ENCODE results near the gene SSU72. TPM values are rescaled to one million over a fixed set of nuclear protein-coding genes. Genes with fewer than 3 reads are reported as not detected.

SSU72 gene
- total RNA-seq, 4 donors from 2014 or later, result 96.4 to 163 (median 123) TPM

DNA sequence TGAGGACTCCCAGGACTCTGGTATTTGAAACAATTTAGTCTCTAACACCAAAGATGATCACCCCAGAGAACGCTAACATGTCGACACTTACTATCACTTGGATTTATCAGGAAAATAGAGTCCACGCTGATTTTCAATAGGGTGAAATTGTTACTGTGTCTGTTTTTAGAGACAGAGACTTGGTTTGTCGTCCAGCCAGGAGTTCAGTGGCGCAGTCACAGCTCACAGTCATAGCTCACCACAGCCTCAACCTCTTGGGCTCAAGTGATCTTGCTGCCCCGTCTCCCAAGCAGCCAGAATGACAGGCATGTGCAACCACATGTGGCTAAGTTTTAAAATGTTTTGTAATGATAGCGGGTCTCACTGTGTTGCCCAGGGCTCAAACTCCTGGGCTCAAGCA lies 5.3 kb downstream of the SSU72 start:
- intact Hi-C loops (cut with DNase I; ENCODE audit: low total_unique reads), result no loop called here
- WGBS, 2 donors, result 78 to 84% methylated on average over 7 of the region's 7 CpGs
- DNase-seq (ENCODE audit: low spot score in 2 of 2), result no peak
- no peak for TF ChIP-seq POLR2A (IDR thresholded peaks at IDR 0.05)
- TF ChIP-seq, protein P1, sequence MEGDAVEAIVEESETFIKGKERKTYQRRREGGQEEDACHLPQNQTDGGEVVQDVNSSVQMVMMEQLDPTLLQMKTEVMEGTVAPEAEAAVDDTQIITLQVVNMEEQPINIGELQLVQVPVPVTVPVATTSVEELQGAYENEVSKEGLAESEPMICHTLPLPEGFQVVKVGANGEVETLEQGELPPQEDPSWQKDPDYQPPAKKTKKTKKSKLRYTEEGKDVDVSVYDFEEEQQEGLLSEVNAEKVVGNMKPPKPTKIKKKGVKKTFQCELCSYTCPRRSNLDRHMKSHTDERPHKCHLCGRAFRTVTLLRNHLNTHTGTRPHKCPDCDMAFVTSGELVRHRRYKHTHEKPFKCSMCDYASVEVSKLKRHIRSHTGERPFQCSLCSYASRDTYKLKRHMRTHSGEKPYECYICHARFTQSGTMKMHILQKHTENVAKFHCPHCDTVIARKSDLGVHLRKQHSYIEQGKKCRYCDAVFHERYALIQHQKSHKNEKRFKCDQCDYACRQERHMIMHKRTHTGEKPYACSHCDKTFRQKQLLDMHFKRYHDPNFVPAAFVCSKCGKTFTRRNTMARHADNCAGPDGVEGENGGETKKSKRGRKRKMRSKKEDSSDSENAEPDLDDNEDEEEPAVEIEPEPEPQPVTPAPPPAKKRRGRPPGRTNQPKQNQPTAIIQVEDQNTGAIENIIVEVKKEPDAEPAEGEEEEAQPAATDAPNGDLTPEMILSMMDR (IDR thresholded peaks at IDR 0.05), result no peak
- no peak overlapping the region for H3K4me3 ChIP-seq (ENCODE audit: low read depth, poor library complexity, severe bottlenecking)

DNA sequence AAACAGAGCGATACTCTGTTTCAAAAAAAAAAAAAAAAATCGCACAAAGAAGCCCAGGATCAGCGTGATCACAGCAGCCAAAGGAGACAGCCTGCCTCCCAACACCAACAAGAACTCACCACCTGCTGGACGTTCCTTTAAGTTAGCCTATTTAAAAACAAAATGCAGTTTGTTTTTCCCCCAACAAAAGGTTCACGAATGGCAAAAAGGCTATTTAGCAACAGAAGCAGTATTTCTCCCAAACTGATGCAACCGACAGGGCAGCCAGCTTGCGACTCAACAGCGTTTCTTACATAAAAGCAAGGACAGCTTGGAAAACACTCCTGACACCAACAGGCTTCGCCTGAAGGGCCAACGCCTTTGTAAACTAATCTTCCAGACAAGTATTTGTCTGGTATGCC lies 6.8 kb downstream of the SSU72 start:
- DNase-seq (ENCODE audit: low spot score in 2 of 2), result no peak
- TF ChIP-seq, protein P1 (IDR thresholded peaks at IDR 0.05), result no peak
- no peak for TF ChIP-seq POLR2A (IDR thresholded peaks at IDR 0.05)
- H3K4me3 ChIP-seq (ENCODE audit: low read depth, poor library complexity, severe bottlenecking), result no peak overlapping the region
- intact Hi-C loops (cut with DNase I; ENCODE audit: low total_unique reads), result no loop called here
- WGBS, 2 donors, result 70 to 78% methylated on average over 10 of the region's 10 CpGs

- no peak for DNase-seq (ENCODE audit: low spot score in 2 of 2)
- WGBS, 2 donors, result 88 to 89% methylated on average over 31 of the region's 31 CpGs
- no peak for TF ChIP-seq POLR2A (IDR thresholded peaks at IDR 0.05)
- TF ChIP-seq, protein P1 (IDR thresholded peaks at IDR 0.05), result no peak
- intact Hi-C loops (cut with DNase I; ENCODE audit: low total_unique reads), result no loop called here
- H3K4me3 ChIP-seq (ENCODE audit: low read depth, poor library complexity, severe bottlenecking), result no peak overlapping the region
Measured at GRCh38 chr1:1567152-1567875, 7.3 kb downstream of the SSU72 start.

DNA sequence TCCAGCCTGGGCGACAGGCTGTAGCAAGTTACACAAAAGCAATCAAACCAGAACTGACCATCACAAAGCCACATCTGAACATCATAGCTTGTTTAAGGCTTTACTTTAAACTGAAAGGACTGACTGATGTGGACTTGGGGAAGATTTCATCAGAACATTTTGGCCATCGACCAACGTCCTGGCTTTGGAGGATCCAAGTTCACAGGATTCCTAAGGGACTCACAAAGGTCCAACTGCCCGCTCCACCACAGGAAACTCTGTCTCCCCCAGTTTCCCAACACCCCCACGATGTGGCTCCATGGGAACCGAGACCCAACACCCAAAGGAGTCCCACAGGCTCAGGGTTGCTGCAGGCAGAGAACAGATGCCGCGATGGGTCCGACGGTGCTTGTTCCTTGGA lies 9.3 kb downstream of the SSU72 start:
- TF ChIP-seq POLR2A (IDR thresholded peaks at IDR 0.05), result no peak
- TF ChIP-seq, protein P1 (IDR thresholded peaks at IDR 0.05), result no peak
- no peak for DNase-seq (ENCODE audit: low spot score in 2 of 2)
- no peak overlapping the region for H3K4me3 ChIP-seq (ENCODE audit: low read depth, poor library complexity, severe bottlenecking)
- WGBS, 2 donors, result 91 to 93% methylated on average over 10 of the region's 10 CpGs
- intact Hi-C loops (cut with DNase I; ENCODE audit: low total_unique reads), result no loop called here

- H3K4me3 ChIP-seq (ENCODE audit: low read depth, poor library complexity, severe bottlenecking), result no peak overlapping the region
- intact Hi-C loops (cut with DNase I; ENCODE audit: low total_unique reads), result no loop called here
- TF ChIP-seq, protein P1 (IDR thresholded peaks at IDR 0.05), result no peak
- no peak for TF ChIP-seq POLR2A (IDR thresholded peaks at IDR 0.05)
- WGBS, 2 donors, result 89 to 94% methylated on average over 19 of the region's 19 CpGs
- no peak for DNase-seq (ENCODE audit: low spot score in 2 of 2)
Measured at GRCh38 chr1:1564268-1564667, 10.4 kb downstream of the SSU72 start.

GRCh38 chr1:1563688-1564087 lies 11.0 kb downstream of the SSU72 start:
- DNase-seq (ENCODE audit: low spot score in 2 of 2), result no peak
- H3K4me3 ChIP-seq (ENCODE audit: low read depth, poor library complexity, severe bottlenecking), result no peak overlapping the region
- intact Hi-C loops (cut with DNase I; ENCODE audit: low total_unique reads), result no loop called here
- WGBS, 2 donors, result 83 to 86% methylated on average over 12 of the region's 12 CpGs
- TF ChIP-seq, protein P1 (IDR thresholded peaks at IDR 0.05), result no peak
- TF ChIP-seq POLR2A (IDR thresholded peaks at IDR 0.05), result no peak
